ENCODE measurements around the gene CACNB1.

GRCh38 chr17:39178536-39178935 is 18.9 kb downstream of the CACNB1 start:
- TF ChIP-seq EZH2 (IDR thresholded peaks at IDR 0.05; ENCODE audit: insufficient read depth, poor library complexity, severe bottlenecking) (no peak), EZH2phosphoT487 (IDR thresholded peaks at IDR 0.05; ENCODE audit: insufficient read depth, low read depth) (no peak)
